ENCODE data around the gene GALNT5. TPM values are rescaled to one million over a fixed set of nuclear protein-coding genes. Genes with fewer than 3 reads are reported as not detected.

The GALNT5 gene
- total RNA-seq, 2 donors from 2014 or later: 0.10 to 0.14 TPM

GRCh38 chr2:157359628-157360027 is 102.1 kb downstream of the GALNT5 start:
- Mint-ChIP-seq H3K36me3 (peaks cover 29% of the 10 kb centered on the region), H3K4me3 (no peak overlapping the region), H3K27me3 (no peaks in the 10 kb centered on the region), H3K4me1 (ENCODE audit: low read depth in 2 of 2) (peaks cover 28 to 29% of the 10 kb centered on the region in 2 donors), H3K9me3 (peaks cover 16% of the 10 kb centered on the region), H3K27ac (peak overlapping the region in 1 of 2 donors; percentile 20)
- no peak for DNase-seq (ENCODE audit: low spot score)
- ATAC-seq: no peak

- Mint-ChIP-seq H3K36me3 (peaks cover 24% of the 10 kb centered on the region), H3K27ac (no peak overlapping the region), H3K27me3 (no peaks in the 10 kb centered on the region)
Observed at GRCh38 chr2:157361526-157361925, 104.0 kb downstream of the GALNT5 start.

GRCh38 chr2:157362627-157363026 is 105.1 kb downstream of the GALNT5 start:
- no peak for ATAC-seq
- Mint-ChIP-seq H3K4me3 (no peak overlapping the region), H3K36me3 (peaks cover 24% of the 10 kb centered on the region), H3K27ac (no peak overlapping the region), H3K27me3 (no peaks in the 10 kb centered on the region), H3K9me3 (peaks cover 16% of the 10 kb centered on the region), H3K4me1 (ENCODE audit: low read depth in 2 of 2) (peaks cover 22 to 23% of the 10 kb centered on the region in 2 donors)
- no peak for DNase-seq (ENCODE audit: low spot score)

More at GRCh38 chr2:157361526-157361925, 104.0 kb downstream of the GALNT5 start:
- DNase-seq (ENCODE audit: low spot score) (no peak), ATAC-seq (no peak)
- Mint-ChIP-seq H3K4me3 (no peak overlapping the region), H3K4me1 (ENCODE audit: low read depth in 2 of 2) (peaks cover 24 to 28% of the 10 kb centered on the region in 2 donors), H3K9me3 (peaks cover 16% of the 10 kb centered on the region)

- Mint-ChIP-seq H3K9me3 (peaks cover 16% of the 10 kb centered on the region), H3K27me3 (no peaks in the 10 kb centered on the region), H3K36me3 (peaks cover 24% of the 10 kb centered on the region), H3K27ac (peak overlapping the region; percentile 55 to 75), H3K4me1 (ENCODE audit: low read depth in 2 of 2) (peaks cover 22 to 27% of the 10 kb centered on the region in 2 donors), H3K4me3 (peak overlapping the region; percentile 61)
- ATAC-seq (no peak), DNase-seq (ENCODE audit: low spot score) (no peak)
Observed at GRCh38 chr2:157363612-157364101, 106.2 kb downstream of the GALNT5 start.

Other genes with a start within 250 kb of the GALNT5 start
- gene ERMN, start 68.1 kb downstream of the GALNT5 start, total RNA-seq: 1 to 10 TPM; 7.4 to 8.8 TPM
- 1,000 to 10,000 TPM in 1 of 2 donors, 100 to 1,000 TPM in 1; 755 to 1,319 TPM for gene CYTIP, start 186.4 kb downstream of the GALNT5 start, total RNA-seq